Neutrophil (primary cell): ENCODE data around the gene ATP6V1D.

Source experiments
- H3K27ac ChIP-seq: fragments of 200-600 bp; sonication (generic); 2 replicates; pipeline ENCODE4 v1.5.1; 2016; ENCODE audit warnings: mild to moderate bottlenecking, moderate library complexity
- H3K27me3 ChIP-seq: fragments of 200-600 bp; sonication (generic); 2 replicates; pipeline ENCODE4 v1.6.0; 2016; ENCODE audit warnings: mild to moderate bottlenecking
- H3K36me3 ChIP-seq: fragments of 200-600 bp; sonication (generic); 2 replicates; pipeline ENCODE4 v1.5.1; 2017
- H3K4me1 ChIP-seq, 2 experiments: fragments of 200-600 bp in 1 of 2; sonication (generic) in 1 of 2; 1 replicate in 1 of 2; 2 replicates in 1 of 2; pipeline versions ENCODE4 v1.5.1 to v1.6.1; 2013 to 2016; ENCODE audit warnings: low read depth in 1 of 2, low read length in 1 of 2, mild to moderate bottlenecking in 1 of 2, moderate library complexity in 1 of 2; ENCODE audit not compliant: control insufficient read depth in 1 of 2, insufficient read depth in 1 of 2
- H3K4me3 ChIP-seq, 2 experiments: fragments of 200-600 bp in 1 of 2; sonication (generic) in 1 of 2; 1 replicate in 1 of 2; 2 replicates in 1 of 2; pipeline ENCODE4 v1.5.1; 2013 to 2016; ENCODE audit warnings: low read depth in 1 of 2, low read length in 1 of 2, mild to moderate bottlenecking in 1 of 2, moderate library complexity in 1 of 2
- H3K9me3 ChIP-seq: fragments of 200-600 bp; sonication (generic); 2 replicates; pipeline ENCODE4 v1.5.1; 2016
- TF ChIP-seq, protein P1 (sequence below): fragments of 200-600 bp; sonication (generic); IDR thresholded peaks from 2 replicates; pipeline ENCODE4 v1.5.1; 2016; ENCODE audit warnings: antibody characterized with exemption

Gene ATP6V1D

DNA sequence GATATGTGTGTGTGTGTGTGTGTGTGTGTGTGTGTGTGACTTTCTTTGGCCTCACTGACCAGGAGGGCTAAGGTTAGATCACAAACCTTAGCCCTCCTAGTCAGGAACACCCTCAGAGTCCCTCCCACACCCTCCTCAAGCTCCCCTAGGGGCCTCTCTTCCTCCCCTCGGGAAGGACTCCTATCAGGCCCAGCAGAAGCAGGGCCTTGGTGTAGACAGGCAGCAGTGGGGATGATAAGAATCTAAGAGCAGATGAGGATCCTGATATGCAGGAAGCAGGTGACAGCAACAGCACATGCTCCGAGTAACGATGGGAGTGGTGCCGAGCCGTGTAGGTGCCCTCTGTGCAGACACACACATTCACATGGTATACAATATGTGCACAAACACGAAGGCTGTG, 31.7 kb upstream of the ATP6V1D start:
- Histone ChIP-seq H3K27me3 (no peaks in the 10 kb centered on the region), H3K27ac (no peak overlapping the region), H3K4me3 (no peak overlapping the region), H3K9me3 (no peaks in the 10 kb centered on the region), H3K4me1 (peaks cover 11 to 20% of the 10 kb centered on the region in 2 experiments), H3K36me3 (peaks cover 3% of the 10 kb centered on the region)
- TF ChIP-seq, protein P1, sequence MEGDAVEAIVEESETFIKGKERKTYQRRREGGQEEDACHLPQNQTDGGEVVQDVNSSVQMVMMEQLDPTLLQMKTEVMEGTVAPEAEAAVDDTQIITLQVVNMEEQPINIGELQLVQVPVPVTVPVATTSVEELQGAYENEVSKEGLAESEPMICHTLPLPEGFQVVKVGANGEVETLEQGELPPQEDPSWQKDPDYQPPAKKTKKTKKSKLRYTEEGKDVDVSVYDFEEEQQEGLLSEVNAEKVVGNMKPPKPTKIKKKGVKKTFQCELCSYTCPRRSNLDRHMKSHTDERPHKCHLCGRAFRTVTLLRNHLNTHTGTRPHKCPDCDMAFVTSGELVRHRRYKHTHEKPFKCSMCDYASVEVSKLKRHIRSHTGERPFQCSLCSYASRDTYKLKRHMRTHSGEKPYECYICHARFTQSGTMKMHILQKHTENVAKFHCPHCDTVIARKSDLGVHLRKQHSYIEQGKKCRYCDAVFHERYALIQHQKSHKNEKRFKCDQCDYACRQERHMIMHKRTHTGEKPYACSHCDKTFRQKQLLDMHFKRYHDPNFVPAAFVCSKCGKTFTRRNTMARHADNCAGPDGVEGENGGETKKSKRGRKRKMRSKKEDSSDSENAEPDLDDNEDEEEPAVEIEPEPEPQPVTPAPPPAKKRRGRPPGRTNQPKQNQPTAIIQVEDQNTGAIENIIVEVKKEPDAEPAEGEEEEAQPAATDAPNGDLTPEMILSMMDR: no peak

DNA sequence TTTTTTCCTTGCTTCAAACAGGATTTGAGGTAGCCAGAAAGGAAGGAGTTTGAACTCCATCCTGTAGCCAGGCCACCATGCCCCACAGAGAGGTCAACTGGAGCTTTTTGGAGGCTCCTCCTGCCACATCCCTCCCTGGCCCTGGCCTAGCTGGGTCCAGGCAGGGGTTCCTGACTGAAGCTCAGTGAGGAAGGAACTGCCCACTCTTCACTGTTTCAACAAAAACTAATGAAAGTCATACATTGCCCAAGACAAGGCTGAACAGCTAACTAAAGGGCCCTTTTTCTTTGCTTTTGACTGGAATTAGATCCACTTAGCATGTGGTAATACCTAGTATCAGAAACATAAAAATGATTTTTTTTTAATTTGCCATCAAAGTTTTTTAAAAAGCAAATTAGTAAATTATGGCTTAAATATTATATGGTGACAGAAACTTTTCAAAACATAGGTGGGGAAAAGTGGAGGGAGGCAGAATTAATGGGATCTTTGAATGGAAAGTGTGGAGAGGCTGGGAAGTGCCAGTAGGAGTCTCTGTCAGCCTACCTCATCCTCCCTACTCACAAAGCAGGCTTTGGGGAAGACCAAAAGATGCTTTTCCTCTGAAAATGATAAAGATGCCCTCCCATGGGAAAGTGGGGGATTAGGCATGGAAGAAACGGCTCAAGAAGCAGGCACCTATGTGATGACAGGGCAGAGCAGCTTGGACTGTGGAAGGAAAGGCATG, 30.4 kb upstream of the ATP6V1D start:
- Histone ChIP-seq H3K9me3 (no peaks in the 10 kb centered on the region), H3K27ac (no peak overlapping the region), H3K27me3 (no peaks in the 10 kb centered on the region), H3K4me3 (no peak overlapping the region), H3K36me3 (peaks cover 11% of the 10 kb centered on the region), H3K4me1 (peaks cover 11 to 20% of the 10 kb centered on the region in 2 experiments)
- TF ChIP-seq, protein P1: no peak

DNA sequence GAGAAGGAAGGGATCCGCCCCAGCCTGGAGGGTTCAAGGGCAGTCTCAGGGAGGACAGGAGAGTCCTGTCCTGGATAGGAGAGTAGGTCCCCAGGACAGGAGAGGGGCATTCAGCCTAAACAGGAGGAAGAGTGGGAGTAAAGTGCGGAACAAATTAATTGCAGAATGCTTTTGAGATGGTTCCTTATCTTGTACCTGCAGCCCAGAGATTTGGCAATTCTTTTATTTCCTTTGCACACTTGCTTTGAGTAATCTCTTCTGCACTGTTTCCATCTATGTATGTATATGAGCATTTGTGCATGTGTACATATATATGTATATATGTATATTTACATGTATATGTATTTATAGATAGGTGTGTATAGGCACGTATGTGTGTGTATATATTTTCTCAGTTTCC, 29.7 kb upstream of the ATP6V1D start:
- Histone ChIP-seq H3K4me1 (peaks cover 11 to 20% of the 10 kb centered on the region in 2 experiments), H3K27me3 (no peaks in the 10 kb centered on the region), H3K27ac (no peak overlapping the region), H3K9me3 (no peaks in the 10 kb centered on the region), H3K36me3 (peaks cover 18% of the 10 kb centered on the region), H3K4me3 (no peak overlapping the region)
- TF ChIP-seq, protein P1: no peak

- peaks cover 11 to 20% of the 10 kb centered on the region in 2 experiments for H3K4me1 ChIP-seq
- no peak overlapping the region for H3K4me3 ChIP-seq
- TF ChIP-seq, protein P1: no peak
- no peaks in the 10 kb centered on the region for H3K9me3 ChIP-seq
- H3K27ac ChIP-seq: no peak overlapping the region
- H3K27me3 ChIP-seq: no peaks in the 10 kb centered on the region
- H3K36me3 ChIP-seq: peaks cover 39% of the 10 kb centered on the region
These were observed 27.6 kb upstream of the ATP6V1D start for GRCh38 chr14:67387195-67387594.

DNA sequence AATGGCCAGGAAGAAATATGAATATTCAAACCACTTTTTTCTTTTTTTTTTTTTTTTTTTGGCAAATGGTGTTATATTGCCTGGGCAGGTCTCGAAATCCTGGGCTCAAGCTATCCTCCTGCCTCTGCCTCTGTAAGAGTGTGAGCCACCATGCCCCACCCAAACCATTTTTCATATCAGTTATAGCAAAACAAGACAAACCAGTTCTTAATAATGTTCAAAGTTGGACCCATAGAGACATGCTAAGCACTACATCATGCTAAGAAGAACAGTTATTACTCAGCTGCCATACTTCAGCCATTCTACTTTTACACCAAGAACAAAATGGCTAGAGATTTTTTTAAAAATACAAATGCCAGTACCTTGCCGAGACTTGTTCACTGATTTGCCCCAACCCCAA, 26.0 kb upstream of the ATP6V1D start:
- Histone ChIP-seq H3K9me3 (no peaks in the 10 kb centered on the region), H3K27me3 (no peaks in the 10 kb centered on the region), H3K36me3 (peaks cover 54% of the 10 kb centered on the region), H3K4me3 (no peak overlapping the region), H3K4me1 (peaks cover 11 to 20% of the 10 kb centered on the region in 2 experiments), H3K27ac (no peak overlapping the region)
- TF ChIP-seq, protein P1: no peak
